Measurements from ENCODE around the gene TNIK.

The TNIK gene

DNA sequence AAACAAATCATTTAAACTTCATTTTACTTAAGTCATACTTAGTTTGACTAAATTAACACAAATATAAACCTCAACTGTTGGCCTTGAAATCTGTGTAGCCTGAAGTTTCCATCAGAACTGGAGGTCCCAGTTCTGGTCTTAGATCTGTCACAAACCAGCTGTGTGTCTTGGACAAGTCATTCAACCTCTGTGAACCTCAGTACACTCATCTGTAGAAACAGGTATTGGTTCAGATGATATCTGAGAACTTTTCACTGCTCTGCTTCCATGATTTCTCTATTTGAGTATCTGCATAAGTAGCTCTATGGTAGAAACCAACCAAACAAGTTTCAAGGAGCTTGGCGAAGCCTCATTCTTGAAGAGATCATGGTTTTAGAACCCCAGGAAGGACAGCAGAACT lies 373.3 kb downstream of the TNIK start:
- DNase-seq (ENCODE audit: low read depth) = no peak

DNA sequence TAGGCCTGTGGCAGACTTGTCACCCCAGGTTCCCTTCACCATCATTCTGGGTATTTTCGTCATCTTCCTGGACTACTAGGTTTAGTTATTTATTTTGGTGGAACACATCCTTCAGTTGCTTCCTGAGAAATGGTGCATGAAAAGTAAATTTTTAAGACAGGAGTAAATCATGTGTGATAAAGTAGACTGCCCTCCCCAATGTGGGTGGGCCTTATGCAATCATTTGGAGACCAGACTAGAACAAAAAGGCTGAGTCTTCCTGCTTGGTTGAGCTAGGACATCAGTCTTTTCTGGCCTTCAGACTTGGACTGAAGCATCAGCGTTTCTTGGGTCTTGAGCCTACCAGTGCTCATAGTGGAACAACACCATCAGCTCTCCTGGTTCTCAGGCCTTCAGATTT lies 382.9 kb downstream of the TNIK start:
- no peak for DNase-seq (ENCODE audit: low read depth)

DNA sequence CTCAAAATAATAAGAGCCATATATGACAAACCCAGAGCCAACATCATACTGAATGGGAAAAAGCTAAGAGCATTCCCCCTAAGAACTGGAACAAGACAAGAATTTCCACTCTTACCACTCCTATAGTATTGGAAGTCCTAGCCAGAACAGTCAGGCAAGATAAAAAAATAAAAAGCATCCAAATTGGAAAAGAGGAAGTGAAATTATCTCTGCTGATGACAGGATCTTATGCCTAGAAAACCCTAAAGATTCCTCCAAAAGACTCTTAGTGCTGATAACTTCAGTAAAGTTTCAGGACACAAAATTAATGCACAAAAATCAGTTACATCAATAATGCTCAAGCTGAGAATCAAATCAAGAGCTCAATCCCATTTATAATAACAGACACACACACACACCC lies 387.8 kb downstream of the TNIK start:
- no peak for DNase-seq (ENCODE audit: low read depth)

DNA sequence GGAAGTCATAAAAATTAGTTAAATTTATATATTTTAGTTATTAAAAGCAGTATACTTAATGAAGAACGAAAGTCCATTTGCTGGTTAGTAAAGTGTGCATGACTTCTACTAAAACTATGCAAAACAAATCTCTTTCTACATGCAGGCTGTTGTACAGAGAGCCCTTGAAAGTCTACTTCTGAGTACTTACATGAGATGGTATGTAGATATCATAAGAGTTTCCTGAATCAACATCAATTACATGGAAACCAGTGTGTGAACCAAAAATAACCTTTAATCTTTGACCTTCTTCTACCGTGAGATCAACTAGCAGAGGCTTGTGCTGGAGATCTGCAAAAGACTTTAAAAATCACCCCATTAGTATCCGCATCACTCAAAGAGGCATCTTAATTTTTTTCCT lies 391.5 kb downstream of the TNIK start:
- DNase-seq (ENCODE audit: low read depth) = no peak

DNA sequence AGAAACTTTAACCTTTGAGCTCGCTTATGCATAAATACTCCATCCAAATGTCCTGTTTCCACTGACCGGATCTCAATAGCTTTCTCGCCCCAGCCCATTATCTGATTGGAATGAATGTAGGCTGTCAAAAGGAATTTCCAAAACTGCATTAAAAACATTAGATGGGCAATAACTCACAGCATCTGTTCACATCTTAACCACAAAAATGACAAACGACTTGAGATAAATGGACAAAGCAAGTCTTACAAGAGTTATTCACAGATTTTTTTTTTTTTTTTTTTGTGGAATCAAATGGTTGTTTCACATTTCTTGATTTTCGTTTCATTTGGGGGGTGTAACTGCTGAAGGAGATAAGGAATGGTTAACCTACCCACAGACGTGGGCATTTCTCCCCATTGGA lies 394.0 kb downstream of the TNIK start:
- DNase-seq (ENCODE audit: low read depth) = no peak

GRCh38 chr3:171065732-171066131 lies 394.5 kb downstream of the TNIK start:
- no peak for DNase-seq (ENCODE audit: low read depth)

GRCh38 chr3:171064461-171064860 lies 395.7 kb downstream of the TNIK start:
- DNase-seq (ENCODE audit: low read depth) = no peak

DNA sequence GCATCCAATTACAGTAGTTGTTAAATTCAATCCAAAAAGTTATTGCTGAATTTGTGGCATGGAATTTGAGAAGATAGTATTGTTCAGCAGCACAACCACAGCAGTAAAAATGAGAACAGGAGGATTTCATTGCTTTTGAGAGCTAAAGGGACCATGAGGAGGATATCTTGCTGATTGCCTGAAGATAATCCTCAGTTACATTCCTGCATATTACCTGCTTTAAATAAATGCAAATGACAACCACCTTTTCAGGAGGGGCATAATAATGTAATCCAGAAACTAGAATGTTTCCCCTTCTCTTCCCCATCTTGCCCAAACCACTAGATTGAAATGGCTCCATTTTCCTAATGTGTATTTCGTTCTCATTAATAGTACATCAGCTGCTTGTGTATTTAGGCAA lies 398.5 kb downstream of the TNIK start:
- no peak for DNase-seq (ENCODE audit: low read depth)

GRCh38 chr3:171059978-171060377 lies 400.2 kb downstream of the TNIK start:
- DNase-seq (ENCODE audit: low read depth) = no peak

DNA sequence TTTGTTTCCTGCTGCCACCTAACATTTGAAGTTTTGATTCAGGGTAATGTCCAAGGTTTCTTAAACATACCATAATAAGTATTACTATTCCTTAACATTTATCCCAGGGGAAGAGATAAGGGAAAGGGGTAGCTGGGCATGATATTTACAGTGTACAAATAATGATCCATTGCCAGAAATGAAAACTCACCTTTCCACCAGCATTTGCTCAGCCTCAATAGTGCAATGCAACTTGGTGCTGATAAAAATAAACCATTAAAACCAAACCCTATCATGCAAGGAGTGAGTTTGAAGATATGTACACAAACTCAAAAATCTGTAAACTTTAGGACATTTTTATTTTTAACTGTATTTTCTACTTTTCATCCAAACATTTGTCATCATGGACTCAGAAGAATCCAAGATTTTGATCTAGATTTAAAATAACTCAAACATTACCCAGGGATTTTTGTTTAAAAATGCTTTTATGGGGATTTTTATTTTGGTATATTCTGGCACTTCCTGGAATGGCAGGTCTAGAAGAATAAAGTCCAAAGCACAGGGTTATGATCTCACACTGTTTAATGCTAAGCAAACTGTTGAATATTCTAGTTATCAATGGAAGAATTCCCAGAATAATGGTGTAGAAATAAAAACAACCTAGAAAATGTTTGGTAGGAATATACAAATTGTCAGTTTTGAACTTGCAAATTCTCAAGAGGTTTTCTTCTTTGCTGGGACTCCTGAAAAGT lies 401.2 kb downstream of the TNIK start:
- no peak for DNase-seq (ENCODE audit: low read depth)

- no peak for DNase-seq (ENCODE audit: low read depth)
These were observed 402.1 kb downstream of the TNIK start for GRCh38 chr3:171058058-171058457.

DNA sequence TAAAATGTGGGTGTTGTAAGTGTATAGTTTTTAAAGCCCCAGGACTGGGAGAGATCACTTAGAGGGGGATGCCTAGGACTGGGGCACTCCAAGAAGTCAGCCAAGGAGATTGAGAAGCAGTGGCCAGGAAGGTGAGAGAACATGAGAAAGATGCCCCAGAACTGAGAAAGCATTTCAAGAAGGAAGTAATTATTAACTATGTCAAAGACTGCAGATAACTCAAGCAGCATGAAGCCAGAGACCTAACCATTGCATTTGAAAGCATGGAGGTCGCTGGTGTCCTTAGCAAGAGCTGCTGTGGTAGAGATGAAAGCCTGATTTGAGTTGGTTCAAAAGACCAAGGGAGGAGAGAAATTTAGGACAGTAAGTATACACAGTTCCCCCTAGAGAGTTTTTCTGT lies 403.1 kb downstream of the TNIK start:
- no peak for DNase-seq (ENCODE audit: low read depth)

GRCh38 chr3:171056528-171056927 lies 403.7 kb downstream of the TNIK start:
- no peak for DNase-seq (ENCODE audit: low read depth)

DNA sequence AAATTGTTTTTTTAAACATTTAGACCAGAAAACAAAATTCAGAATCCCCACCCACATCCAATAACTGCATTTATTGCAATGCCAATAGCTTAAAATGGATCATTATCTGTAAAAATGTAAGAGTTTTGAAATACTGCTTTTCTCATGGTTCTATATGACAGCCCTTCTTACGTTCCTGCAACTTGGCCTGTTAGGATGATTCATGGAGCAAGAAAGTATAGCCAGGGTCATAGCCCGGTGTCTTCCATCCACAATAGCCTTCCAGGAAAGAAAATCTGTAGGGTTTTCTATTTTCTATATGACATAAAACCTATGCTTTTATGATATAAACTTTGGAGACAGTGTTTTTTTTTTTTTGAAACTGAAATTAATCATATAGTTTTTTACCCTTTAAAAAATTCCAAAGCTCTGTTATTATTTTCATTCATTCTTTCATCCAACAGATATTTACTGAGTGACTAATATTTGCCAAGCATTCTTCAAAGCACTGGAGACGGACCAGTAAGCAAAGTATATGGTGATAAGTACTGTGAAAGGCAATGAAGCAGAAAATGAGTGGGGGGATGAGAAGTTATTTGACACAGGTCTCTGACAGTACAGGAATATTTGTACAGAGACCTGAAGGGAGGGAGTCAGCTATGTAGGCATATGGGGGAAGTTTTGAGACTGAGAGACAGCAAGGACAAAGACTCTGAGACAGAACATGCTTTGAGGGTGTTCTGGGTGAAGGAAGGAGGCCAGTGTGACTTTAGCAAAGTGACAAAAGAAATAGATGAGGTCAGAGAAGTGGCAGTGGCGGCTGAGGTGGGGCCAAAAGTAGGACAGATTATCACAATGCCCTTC lies 404.6 kb downstream of the TNIK start:
- no peak for DNase-seq (ENCODE audit: low read depth)

GRCh38 chr3:171054921-171055320 lies 405.3 kb downstream of the TNIK start:
- DNase-seq (ENCODE audit: low read depth) = no peak

- DNase-seq (ENCODE audit: low read depth) = no peak
These were observed 406.0 kb downstream of the TNIK start for GRCh38 chr3:171054231-171054630.

- DNase-seq (ENCODE audit: low read depth) = no peak
These were observed 410.3 kb downstream of the TNIK start for GRCh38 chr3:171049861-171050444.

DNA sequence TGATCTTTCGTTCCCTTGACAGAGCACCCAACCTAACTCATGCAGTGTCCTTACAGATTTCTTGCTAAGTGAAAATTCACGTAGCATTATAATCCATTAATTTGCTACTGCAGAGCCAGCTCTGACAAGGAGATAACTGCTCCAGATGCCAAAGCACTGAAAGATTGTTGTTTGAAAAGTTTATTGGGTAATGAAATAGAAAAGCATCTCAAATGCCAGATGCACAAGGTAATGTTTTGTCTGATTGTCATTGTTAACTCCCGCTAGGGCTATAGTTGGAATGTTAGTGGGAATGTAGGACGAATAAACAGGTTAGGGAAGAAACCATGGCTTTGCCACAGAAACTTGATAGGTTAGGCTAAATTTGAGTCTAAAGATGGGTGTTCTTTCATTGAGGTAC lies 413.4 kb downstream of the TNIK start:
- no peak for DNase-seq (ENCODE audit: low read depth)

DNA sequence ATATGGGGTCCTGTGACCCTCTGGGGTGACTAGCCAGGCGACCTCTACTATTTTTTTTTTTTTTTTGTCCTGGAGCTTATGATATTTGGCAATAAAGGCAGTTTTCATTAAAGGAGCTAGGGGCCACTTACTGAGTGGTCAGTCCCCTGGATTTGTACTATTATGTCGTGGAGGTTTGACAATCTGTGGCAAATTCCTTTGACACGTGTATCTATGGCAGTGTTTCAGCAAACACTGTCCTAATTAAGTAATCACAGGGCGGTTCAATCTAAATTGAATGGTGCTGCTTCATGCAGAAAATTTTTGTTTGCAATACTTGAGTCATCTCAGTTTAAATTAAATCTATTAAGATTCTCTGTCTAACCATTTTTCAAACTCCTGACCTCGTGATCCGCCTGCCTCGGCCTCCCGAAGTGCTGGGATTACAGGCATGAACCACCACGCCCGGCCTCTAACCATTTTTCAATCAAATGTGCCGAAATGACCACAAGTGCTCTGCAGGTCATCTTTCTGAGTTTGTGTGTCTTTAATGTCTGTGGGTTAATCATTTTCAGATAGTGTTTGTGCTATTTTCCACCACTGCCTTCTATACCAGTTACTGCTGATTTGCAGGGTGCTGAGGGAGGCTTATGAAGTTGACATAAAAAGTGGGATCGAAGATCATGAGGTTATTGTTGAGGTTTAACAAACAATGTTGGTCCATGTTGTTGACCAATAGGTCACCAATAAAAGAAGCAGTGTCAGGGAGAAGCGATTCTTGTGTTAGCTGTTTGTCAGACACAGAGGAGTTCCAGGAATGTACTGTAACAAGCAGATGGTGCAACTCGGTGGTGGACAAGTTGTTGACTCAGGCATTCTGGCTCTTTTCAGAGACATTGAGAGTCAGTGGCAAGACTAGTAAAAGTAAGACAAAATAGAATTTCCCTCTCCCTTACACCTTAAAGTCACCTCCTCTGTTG lies 415.1 kb downstream of the TNIK start:
- DNase-seq (ENCODE audit: low read depth) = no peak

DNA sequence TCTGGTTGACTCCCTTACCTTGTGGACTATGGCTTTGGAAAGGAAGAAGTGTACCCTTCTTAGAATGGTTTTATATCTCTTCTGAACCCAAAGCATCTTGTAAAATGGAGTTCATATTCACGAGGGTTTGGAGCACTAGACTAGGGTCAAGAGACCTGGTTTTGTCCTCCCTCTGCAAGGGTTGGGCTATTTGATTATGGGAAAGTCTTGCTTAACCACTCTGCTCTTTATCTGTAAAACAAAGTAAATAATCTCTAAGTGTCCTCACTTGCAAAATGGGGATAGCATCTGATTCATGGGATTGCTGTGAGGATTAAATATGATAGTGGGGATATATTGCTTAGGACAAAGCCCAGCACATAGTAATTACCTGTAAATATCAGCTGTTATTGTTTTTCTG lies 415.8 kb downstream of the TNIK start:
- no peak for DNase-seq (ENCODE audit: low read depth)

GRCh38 chr3:171039674-171040073 lies 420.5 kb downstream of the TNIK start:
- DNase-seq (ENCODE audit: low read depth) = no peak

- no peak for DNase-seq (ENCODE audit: low read depth)
These were observed 421.9 kb downstream of the TNIK start for GRCh38 chr3:171038342-171038741.

All from HS-27A (cell line).